HG03469 (cell line): ENCODE data around the gene MCTP1.
"Not testable (repeated sequence)": the region's sequence is repeated elsewhere in the genome, so short reads cannot be mapped to it uniquely, and the experiment has no call there.

Experiments
- ATAC-seq: cut with Tn5 transposase; IDR thresholded peaks from one replicate; pipeline ENCODE4 v1.9.1; 2021; ENCODE audit warnings: mild to moderate bottlenecking, moderate library complexity, moderate number of reproducible peaks; ENCODE audit not compliant: unreplicated experiment

The MCTP1 gene

DNA sequence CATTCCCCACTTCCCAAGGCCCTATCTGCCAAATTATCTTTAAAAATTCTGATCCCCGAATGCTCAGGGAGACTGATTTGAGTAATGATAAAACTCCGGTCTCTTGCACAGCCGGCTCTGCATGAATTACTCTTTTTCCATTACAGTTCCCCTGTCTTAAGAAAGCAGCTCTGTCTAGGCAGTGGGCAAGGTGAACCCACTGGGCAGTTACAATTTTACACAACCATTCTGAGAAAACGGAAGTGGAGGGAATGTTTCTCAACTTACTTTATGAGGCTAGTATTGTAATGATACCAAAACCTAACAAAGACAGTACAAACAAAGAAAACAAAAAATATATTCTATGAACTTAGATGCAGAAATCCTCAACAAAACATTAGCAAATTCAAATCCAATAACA, 100.0 kb downstream of the MCTP1 start:
- ATAC-seq = no peak

- ATAC-seq = no peak
Observed at GRCh38 chr5:95181644-95182043, 103.2 kb downstream of the MCTP1 start.

DNA sequence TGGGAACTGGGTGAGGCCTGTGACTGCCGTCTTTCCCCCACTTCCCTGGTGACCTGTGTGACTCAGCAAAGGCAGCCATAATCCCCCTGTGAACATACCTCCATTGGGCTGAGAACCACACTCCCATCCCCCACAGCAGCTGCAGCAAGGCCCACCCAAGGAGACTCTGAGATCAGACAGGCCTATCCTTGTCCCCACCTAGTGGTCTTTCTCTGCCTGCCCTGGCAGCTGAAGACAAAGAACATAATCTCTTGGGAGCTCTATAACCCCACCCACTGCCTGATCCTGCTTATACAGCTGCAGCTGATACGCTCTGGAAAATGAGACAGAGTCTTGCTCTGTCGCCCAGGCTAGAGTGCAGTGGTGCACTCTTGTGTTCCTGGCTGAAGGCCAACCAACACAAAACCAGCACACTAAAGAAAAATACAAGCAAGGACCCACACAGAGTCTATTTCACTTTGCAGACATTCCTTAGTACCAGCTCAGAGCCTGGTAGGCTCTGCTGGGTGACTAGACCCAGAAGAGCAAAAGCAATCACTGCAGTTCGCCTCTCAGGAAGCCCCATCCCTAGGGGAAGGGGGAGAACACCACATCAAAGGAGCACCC, 106.7 kb downstream of the MCTP1 start:
- ATAC-seq = no peak

DNA sequence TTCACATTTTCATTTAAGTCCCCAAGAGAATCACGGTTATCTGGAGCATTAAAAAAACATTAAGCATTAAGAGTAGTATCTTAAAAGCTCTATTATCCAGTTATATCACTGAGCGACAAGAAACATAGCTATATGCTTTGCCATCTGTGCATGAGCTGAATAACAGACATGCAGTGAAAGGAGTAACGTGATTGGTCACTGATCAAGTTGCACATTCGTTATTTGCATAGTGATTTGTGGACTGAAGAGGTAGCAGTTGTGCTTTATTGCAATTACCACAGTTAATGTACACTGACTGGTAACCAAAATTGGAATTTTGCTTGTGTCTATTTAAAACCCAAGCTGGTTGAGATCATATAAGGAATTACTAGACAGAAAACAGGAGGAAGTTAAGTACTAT, 107.4 kb downstream of the MCTP1 start:
- ATAC-seq = no peak

DNA sequence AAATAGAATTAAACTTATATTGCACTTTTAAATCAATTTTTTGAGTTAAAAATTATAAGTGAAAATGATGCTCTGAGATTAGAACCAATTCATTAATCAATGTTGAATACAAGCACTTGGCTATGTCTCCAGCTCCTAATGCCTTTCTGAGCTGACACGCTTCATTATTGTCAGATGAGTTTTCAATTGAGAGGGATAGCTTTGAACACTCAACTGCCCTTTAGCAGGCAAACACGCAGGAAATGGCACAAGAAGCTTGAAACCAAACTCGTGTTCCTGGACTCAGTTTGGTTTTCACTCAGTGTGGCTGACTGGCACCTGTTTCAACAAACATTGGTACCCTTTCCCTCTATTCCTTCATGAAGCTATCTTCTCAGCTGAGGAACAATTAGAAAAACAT, 109.8 kb downstream of the MCTP1 start:
- no peak for ATAC-seq

DNA sequence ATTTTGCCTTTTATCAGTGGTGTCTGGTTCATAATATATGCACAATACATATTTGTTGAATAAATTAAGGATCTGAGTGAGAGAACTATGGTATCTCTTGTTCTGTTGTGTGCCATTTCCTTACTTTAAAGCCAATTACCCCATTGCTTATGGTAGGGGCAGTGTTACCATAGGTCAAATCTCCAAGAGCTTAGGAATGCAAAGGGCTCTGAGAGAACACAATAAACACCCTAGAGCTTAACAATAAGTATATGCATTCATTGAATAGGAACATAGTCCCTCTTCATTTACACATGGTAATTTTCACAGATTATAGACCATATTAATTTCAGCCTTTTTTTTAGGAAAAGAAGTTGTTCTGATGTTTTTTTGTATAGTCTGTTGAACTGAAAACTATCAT, 112.2 kb downstream of the MCTP1 start:
- ATAC-seq = no peak

- ATAC-seq = no peak
Observed at GRCh38 chr5:95164861-95165260, 120.0 kb downstream of the MCTP1 start.

DNA sequence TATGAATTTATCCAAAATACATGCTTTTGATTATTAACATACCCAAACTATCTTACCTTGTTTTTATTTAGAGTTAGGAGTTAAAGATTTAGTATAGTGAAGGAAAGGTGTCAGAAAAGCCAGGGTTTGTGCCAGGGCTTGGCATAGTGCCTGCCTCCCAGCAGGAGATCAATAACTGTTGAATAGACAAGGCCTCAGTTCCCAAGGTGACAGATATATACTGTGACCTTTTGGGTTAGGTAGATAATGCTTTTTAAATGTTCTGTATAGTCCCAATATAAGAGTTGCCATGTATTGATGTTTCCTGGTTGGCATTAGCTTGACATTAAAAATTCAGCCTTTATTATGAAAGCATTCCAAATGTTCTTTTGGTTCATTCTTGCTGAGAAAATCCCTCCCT, 121.8 kb downstream of the MCTP1 start:
- ATAC-seq = no peak

DNA sequence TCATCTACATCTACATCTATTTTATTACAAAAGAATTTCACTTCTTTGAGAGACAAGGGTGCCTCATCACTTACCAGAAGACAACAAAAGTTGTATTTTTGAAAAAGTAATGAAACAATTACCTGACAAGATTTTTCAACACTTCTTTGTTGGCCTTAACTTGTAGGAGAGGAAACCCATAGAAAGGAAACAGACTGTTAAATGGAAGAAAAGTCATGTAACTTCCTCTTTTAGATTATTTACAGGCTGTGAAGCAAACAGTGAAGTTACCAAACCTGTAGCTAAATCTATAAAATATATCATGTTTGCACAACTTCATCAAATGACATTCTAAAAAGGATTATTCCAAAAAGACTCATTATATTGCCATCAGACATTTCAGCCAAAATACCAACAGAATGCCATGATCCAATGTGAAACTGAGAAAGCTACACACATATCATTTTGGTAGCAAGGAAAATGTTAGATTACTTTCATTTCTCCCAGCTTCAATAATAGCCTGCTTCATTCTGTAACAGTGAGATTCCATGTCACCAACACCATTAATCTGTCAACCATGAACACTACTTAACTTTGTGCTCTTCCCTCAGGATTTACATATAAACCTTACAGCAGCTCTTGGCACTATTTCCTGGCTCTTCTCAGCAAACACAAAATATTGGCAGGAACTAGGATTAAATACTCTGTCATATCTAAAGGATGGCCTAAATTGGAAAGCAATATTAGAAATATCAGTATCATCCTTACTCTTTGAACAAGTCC, 122.5 kb downstream of the MCTP1 start:
- ATAC-seq = no peak

- ATAC-seq = no peak
Observed at GRCh38 chr5:95159603-95160002, 125.3 kb downstream of the MCTP1 start.

- ATAC-seq = no peak
Observed at GRCh38 chr5:95155888-95156287, 129.0 kb downstream of the MCTP1 start.

- ATAC-seq = no peak
Observed at GRCh38 chr5:95153511-95153910, 131.4 kb downstream of the MCTP1 start.

GRCh38 chr5:95152535-95152934, 132.4 kb downstream of the MCTP1 start:
- no peak for ATAC-seq

DNA sequence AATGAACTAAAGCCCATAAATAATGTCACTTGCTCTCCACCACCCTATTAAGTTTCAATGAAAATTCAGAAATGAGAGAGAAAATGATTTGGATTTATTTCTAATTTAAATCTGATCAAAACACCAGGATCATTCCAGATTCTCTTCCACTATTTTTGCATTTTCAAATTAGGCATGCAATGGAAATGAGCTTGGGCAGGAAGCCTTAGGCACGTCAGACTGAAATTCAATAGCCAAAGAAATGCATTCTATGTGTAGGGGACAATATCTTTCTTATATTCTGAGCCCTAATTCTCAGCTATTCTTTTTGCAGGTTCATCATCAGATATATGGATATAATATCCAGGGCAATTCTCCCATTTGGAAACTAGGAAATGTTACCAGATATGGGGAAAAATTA, 132.8 kb downstream of the MCTP1 start:
- no peak for ATAC-seq

GRCh38 chr5:95151694-95152093, 133.2 kb downstream of the MCTP1 start:
- ATAC-seq = no peak

GRCh38 chr5:95149387-95149786, 135.5 kb downstream of the MCTP1 start:
- no peak for ATAC-seq

DNA sequence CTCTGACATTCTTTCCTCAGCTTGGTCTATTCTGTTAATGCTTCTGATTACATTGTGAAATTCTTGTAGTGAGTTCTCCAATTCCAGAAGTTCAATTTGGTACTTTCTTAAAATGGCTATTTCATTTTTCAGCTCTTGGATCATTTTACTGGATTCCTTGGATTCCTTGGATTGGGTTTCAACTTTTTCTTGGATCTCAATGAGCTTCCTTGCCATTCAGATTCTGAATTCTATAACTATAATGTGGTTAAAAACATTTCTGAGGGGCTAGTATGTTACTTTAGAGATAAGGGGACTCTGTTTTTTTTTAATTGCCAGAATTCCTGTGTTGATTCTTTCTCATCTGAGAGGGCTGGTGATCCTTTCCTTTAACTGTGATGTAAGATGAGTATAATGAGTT, 136.4 kb downstream of the MCTP1 start:
- ATAC-seq = no peak

- ATAC-seq = not testable (repeated sequence)
Observed at GRCh38 chr5:95143858-95144257, 141.0 kb downstream of the MCTP1 start.

GRCh38 chr5:95142145-95142544, 142.7 kb downstream of the MCTP1 start:
- no peak for ATAC-seq

GRCh38 chr5:95141141-95141540, 143.8 kb downstream of the MCTP1 start:
- no peak for ATAC-seq

GRCh38 chr5:95134326-95134725, 150.6 kb downstream of the MCTP1 start:
- no peak for ATAC-seq

- ATAC-seq = no peak
Observed at GRCh38 chr5:95132096-95132495, 152.8 kb downstream of the MCTP1 start.

DNA sequence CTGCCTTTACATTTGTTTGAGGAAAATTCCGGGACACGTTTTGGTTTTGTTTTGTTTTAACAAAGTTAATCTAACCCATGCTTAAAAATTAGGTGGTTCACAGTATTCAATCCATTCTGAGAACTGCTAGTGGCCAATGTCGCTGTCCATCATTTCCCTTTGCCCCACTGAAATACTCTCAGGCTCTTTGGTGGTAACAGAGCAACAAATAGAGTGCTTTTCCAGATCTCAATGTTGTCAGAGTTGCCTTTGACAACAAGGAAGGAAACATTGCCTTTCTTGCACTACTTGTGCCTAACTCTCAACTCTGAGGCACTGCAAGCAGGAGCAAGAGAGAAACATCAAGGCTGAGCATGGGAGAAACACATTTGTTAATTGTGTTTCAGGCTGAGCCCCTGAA, 154.0 kb downstream of the MCTP1 start:
- ATAC-seq = no peak
